Activated effector memory CD4-positive, alpha-beta T cell treated with anti-CD3 and anti-CD28 coated beads, Interleukin-2, amount 50 U/mL, for 16 hours (primary cell): ENCODE measurements around the gene ZFYVE26.

ENCODE experiments used
- DNase-seq: peaks from one replicate; pipeline ENCODE4 v3.0.0-alpha.2; 2020

Gene ZFYVE26

DNA sequence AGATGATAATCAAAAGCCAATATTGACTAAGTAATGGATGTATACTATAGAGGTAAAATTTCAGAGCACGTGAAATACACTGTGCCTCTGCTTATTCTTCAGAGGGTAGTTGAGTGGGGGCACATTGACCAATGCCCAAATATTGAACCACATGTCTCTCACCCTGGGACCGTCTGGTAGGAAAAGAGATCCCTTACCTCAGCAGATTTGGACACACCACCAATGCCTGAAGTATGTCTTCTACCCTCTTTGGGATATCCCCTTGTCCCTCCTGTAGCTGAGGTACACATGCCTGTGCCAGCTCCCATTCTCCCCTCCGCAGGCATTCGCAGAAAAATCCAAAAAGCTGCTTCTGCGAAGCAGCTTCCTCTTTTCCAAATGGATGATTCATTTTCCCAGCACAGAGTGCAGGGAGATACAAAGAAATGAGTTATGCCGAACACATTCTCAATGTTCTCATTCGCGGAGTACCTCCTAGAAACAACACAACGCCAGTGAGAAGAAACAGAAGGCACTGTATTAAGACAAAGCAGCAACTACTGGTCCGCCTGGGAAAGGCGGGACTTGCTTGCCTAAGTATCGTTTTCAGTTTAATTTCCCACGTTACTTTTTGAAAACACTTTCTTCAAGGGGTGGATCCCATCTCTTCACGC lies 691 bp downstream of the ZFYVE26 start:
- no peak for DNase-seq

DNA sequence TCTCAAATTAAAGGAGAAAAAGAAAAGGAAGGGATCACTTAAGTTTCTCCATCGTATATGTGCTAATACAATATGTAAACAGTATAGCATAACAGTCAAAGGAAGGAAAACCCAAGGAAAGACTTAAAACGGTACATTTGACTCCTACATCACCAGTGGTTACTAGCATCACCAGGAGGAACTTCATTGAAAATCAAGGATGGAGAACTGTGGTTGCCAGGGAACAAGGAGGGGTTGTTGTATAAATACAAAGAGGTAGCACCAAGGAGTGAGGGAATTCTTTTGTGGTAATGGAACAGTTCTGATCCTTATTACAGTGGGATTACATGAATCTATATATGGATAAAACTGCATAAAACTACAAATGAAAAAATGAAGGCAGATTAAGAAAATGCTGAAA lies 1.6 kb downstream of the ZFYVE26 start:
- DNase-seq: no peak

DNA sequence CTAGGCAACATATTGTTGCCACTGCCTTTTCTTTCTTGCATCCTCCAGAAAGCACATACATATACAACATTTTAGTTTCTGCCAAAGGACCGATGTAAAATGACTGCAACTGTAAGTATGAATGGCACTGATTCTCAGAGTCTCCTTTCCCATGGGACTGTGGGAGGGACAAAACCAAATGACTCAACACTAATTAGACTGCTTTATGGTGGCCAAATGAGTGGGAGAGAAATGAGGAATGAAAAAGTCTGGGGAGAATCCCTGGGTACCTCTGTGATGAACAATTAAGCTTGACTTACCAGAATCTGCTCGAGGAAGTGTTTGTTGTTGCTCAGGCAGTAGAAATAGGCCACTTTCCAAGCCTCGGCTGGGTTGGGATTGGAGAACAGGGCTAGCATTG lies 10.1 kb downstream of the ZFYVE26 start:
- no peak for DNase-seq

DNA sequence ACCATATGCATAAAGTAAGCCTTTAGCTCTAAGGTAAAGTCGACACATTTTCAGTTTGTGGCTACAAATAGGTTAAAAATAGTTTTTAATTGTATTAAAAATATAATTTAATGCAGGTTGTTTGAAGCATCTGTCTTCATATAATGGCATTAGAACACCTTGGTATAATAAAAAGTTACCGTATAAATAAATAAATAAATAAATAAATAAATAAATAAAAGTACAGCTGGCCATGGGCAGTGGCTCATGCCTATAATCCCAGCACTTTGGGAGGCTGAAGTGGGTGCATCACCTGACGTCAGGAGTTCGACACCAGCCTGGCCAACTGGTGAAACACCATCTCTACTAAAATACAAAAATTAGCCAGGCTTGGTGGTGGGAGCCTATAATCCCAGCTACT lies 15.6 kb downstream of the ZFYVE26 start:
- DNase-seq: no peak

DNA sequence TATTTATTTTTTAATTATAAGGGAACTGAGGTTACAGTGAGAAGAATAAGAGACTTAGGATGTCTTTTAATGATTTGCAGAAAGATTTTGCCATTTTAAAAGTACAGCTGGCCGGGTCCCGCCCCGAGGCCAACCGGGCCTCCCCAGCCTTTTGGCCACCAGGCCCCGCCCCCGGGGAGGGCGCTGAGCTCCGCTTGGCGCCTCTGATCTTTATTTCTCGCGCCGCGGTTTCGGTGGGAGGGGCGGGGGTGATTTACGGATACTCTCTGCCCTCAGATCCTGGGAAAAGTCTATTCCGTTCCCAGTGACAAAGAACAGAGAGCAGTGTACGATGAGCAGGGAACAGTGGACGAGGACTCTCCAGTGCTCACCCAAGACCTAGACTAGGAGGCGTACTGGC lies 17.7 kb downstream of the ZFYVE26 start:
- DNase-seq: no peak

DNA sequence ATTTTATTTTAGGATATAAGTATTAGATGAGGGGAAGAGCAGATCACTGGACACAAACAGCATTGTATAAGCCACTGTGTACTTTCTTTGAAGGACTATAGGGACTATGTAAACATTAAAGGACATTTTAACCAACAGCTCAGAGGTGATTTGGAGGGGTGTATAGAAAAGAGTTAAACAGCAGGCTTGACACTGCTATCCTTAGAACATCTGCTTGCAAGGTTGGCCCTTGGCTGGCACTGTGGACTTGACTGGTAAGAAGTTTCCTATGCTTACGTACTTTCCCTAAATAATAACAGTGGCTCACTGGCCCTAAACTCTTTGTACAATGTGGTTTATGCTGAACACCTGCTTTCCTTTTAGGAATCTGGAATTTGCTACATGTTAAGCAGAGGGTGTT lies 28.7 kb downstream of the ZFYVE26 start:
- DNase-seq: no peak

DNA sequence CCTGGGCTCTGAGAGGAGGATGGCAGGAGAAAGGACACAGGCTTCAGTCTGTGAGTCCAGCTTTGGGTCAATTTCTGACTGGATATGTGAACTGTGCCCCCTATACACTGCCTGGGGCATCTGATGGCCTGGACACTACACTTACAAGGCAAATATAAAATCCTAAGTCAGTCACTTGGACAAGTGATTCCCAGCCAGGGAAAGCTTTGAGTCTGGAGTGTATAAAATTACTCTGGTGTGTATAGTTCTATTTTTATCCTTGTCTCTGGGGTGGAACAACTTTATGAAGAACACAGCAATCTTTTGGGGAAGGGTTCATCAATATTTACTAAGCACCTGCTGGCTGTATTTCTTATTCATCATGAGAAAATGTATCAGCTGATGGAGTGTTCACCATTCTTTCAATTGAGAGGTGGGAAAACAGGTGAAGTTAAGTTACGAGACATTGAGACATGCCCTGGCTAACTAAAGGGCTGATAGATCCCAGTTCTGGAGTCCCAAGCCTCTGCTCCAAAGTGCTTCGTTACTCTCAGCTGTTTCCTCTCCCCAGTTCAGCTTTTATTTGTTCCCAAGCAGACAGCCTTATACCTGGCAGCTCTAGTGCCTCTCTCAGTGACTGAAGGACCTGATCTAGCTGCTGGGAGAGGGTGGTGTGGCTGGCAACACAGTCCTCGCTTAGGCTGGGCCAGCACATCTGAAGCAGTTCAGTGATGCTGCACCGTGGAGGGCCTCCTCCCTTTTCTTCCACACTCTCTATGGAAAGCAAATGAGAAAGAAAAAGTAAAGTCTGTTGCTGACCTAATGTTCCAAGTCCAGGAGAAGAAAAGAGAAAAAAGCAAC lies 30.9 kb downstream of the ZFYVE26 start:
- DNase-seq: no peak

DNA sequence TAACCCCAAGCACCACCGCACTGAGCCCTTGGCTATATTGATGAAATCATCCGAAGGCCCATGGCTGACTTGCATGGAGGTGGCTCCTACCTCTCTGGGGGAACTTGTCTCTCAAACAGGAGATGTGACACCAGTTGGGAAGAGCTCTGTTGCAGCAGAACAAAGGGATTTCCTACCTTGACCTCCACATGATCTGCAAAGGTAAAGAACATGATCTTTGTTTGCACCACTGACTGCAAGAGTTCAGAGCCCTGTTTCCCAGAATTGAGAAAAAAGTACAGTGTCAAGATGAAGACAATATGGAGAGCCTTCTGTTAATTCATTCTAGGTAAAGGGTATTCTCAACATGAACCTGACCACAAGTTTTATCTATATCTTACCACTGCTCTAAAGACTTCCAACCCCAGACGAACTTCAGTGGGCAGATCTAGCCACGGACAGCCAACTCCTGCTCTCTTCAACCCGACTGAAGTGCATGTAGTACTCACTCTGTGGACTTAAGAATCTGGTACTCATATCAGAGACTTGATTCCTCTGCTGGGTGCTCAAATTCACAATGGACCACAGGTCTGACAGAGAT lies 32.1 kb downstream of the ZFYVE26 start:
- DNase-seq: no peak

DNA sequence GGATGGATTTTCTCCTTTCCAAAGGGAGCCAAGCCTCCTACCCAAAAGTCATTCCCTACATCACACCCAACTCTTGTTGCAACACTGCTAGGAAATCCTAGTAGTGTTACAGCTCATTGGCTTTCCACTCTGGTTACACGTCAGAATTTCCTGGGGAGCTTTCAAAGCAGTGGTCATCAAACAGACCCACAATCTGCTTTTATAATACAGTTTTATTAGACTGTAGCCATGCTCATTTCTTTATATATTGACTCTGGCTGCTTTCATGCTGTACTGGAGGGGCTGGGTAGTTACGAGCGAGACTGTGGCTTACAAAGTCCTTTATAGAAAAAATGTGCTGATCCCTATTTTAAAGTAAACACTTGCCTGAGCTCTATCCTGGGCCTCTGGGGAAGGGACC lies 34.3 kb downstream of the ZFYVE26 start:
- DNase-seq: no peak

DNA sequence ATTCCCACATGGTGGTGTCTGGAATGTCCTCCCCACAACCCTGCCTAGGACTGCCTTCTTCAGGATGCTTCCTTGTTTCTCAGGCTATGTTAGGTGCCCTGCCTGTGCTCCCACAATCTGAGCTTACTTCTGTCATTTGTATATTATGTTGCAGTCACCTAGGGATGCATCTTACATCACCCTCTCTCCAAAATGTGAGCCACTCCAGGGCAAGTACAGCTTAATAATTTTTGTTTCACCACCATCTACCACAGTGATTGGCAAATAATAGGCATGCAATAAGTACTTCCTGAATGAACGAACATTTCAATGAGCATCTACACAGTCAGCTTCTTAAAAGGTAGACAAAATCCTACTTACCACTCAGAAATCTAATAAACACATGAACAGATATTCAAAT lies 37.6 kb downstream of the ZFYVE26 start:
- no peak for DNase-seq

DNA sequence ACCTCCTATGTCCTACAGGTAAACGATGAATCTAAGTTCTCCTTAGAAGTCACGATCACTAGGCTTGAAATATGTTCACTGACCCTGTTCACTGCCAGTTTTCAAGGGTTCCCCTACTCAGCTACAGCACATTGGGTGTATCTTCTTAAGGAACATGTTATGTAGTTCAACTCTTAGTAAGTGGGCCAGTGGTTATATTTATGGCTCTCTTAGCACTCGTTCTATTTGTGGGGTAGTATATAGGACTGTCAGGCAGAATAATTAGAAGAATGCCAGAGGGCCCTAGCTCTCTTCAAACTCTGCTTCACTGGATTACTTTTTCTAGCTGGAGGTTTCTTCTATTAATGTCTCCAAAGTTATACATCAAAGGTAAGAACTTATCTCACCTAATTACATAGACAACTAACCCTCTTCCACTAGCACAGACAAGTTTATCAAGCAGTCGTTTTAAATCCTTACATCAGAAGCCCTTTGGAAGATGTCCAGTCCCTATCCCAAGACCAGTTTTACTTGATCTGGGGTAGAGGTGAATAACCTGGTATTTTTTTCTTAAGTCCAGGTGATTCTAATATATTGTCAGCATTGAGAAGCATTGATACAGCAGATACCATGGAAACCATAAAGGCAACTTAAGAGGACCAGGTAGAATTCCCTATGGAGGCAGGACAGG lies 39.6 kb downstream of the ZFYVE26 start:
- no peak for DNase-seq

DNA sequence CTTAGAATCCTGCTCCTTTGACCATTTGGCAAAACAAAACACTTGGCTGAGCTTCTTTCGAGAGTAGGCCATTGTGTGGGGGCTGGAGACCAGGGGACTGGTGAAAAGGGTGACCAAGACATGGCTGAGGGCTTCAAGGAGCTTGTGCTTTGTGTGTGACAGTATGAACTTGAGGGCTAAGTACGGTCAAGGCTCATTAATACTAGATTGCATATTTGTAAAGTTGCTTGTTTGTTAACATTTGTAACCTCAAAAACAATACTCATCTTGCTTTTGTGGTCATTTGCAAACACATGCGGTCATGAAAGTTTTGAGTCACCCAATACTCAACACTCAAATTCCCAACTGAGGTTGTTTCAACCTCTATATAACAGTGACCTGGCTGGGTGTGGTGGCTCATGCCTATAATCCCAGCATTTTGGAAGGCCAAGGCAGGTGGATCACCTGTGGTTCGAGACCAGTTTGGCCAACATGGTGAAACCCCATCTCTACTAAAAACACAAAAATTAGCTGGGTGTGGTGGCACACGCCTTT lies 42.5 kb downstream of the ZFYVE26 start:
- DNase-seq: no peak

DNA sequence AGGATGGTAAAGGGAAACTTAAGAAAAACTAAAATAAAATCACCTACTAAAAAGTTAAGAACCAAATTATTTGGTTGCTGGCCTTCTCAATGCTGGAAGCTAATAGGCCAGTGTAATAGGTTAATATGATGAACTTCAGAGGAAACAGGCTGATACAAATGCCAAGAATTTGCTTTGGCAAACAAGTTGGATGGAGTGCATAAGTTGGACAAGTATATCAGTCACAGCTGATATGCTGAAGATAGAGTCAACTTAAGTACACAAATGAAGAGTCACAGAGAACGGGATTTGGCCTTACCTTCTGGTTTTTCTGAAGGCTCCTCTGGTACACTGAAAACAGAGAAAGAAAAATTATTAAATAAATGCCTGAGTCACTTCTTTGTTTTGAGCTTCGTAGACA lies 48.2 kb downstream of the ZFYVE26 start:
- no peak for DNase-seq

DNA sequence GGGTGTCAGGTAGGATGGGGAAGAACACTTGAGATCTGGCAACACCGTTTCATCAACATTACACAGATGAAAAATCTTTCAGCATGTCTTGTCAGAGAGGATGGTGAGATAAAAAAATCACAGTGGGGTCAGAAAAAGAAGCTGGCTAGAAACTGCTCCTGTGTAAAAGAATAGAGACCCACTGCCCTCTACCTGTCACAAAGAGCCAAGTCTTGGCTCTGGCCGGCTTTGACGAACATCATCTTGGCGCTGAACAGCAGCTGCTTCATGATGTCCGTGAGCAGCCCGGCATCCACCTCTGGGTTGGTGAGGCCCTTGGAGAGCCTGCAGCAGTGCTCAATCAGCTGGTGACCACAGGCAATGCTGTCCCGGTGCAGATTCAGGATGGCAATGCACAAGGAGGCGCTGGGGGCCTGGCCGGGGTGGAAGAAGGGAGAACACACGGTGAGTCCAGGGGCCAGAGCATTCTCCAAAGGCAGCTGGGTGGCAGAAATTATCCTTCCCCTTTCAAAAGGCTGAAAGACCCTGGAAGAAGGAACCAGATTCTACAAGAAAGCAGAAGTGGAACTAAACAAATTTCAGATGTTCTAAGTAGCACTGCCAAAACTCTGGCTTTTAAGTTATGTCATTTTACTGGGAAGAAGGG lies 50.2 kb downstream of the ZFYVE26 start:
- no peak for DNase-seq

DNA sequence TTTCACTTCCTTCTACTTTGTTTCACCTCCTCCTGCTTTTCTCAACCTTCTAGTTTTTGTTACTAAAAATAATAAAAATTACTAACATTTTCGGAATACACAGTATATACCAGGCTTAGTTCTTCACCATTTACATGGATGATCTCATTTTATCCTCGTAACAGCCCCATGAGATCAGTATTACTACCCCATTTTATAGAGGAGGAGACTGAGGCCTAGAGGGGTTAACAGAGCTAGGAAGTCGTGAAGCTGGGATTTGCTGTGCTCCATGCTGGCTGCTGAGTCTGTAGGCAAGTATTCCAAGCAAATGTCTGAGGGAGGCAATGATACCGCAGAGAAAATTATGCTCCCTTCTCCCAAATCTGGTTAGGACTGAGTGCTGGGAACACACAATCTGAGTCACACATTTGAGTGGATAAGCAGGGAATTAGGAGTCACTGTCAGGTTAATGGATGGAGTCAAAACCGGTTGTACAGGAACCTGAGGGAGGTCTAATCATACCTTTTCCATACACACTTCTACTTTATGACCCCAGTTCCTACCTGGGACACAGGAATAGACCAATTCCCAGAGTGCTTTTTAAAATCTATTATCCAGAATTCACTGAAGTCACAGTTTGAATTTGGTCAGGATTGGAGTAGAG lies 51.1 kb downstream of the ZFYVE26 start:
- no peak for DNase-seq

DNA sequence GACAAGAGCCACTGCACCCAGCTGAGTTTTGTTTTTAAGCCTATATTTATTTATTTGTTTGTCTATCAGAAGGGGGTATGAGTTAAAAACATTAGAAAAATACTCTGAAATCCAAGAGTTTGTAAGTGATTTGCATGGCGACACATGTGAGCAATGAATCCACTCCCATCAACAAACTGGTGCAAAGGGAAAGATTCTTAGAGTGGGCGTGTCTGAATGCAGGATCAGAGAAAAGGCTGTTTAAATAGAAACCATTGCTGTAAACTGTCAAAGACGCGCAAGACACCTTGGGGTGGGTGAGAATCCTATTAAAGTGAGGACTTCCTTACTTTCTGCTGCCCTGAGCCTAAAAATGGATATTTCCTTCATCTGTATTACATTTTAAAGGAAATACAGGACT lies 51.9 kb downstream of the ZFYVE26 start:
- no peak for DNase-seq

DNA sequence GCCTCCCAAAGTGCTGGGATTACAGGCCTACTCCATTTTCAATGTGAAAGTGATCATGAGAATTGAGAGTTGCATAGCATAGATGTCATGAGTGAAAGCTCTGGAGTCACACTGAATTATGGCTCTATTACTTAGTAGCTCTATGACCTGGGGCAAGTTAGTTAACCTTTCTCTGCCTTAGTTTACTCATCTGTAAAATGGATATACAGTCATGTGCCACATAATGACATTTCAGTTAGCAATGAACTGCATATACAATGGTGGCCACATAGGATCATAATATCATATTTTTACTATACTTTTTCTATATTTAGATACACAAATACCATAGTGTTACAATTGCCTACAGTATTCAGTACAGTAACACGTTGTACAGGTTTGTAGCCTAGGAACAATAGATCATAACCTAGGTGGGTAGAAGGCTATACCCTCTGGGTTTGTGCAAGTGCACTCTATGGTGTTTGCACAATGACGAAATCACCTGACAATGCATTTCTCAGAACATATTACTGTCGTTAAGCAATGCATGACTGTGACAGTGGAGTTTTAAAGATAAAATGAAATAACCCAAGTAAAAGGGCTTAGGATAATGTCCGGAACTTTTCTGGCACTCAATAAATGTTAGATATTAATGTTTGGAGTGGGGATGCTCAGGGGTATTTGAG lies 53.1 kb downstream of the ZFYVE26 start:
- DNase-seq: no peak

DNA sequence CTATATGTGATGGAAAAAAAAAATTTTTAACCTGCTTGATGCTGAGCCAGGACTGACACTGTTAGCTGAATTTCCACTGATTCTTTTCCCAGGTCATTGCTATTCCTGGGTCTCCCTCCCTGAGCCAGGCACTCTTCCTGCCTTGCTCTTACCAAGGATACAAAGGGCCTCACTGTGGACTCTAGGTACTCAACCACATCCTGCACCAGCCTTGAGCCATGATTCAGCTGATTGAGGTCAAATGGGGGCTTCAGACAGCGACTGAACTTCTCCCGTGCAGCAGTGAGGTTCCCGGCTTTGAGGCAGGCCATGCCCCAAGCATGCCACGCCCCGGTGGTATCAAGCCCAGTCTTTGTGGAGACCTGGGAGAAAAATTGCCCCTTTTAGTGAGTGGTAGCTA lies 54.3 kb downstream of the ZFYVE26 start:
- DNase-seq: no peak

DNA sequence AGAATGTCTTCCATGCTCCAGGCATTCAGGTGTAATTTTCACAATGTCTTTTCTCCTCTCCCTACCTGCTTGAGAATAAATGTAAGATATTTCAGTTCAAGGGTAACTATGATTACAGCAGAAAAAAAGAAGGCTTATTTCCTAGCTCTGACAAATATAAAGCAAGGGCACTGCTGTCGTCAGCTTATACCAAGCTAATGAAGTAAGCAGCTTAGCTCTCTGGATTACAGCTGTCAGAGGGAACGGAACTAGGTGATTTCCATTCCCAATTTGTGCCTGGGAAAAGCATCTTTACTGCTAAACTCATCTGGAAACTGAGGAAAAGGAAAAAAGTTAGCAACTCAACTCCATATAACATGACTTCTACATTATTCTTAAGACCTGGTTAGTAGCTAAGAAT lies 56.5 kb downstream of the ZFYVE26 start:
- no peak for DNase-seq

DNA sequence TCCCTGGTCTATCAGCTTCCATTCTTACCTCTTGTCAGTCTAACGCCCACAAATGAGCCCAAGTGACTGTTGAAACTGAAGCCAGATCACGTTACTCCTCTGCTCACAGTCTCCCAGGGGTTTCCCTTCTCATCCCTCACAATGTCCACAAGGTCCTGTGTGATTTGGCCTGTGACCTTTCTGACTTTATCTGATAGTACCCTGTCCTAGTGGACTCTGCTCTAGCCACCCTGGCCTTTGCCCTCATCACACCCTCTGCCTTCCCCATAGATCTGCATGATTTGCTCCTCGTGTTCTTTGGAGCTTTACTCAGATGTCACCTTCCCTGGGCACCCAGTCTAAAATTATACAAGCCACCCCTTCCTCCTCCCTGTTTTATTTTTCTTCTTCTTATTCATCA lies 59.2 kb downstream of the ZFYVE26 start:
- no peak for DNase-seq

DNA sequence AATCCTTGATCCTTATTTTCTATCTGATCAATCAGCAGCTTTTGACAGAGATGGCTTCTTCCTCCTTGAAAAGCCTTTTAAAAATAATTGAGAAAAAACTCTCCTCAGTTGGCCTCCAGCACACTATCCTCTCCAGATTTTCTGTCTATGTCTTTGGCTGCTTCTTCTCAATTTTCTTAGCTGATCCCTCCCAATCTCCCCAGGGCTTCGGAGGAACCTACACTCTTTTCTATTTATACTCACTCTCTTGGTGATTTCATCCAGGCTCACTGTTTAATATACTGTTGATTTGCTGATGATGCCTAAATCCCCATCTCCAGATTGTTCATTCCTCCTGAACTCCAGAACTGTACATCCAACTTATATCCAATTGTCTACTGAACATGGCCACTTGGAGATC lies 59.9 kb downstream of the ZFYVE26 start:
- no peak for DNase-seq
